ENCODE measurements around the gene CEP72.

Gene CEP72

DNA sequence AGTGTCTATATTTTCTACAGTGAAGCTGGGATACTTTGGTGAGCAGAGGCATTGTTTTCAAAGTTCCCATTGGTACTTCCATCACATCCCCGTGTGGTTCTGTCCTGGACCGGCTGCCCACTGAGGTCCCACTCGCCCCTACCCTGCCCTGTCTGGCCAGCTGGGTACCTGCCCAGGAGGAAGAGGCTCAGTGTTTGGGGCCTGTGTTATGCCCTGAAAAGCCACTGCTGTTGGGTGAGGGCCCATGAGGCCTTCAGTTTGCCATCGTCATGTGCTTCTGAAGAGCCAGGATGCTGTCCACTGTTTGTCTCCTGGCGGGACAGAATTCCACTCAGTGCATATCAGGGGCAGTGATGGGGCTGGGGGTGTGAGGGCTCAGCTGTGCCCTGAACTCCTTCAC is 2.6 kb upstream of the CEP72 start:
- no peak for TF ChIP-seq CTCF (IDR thresholded peaks at IDR 0.05)

DNA sequence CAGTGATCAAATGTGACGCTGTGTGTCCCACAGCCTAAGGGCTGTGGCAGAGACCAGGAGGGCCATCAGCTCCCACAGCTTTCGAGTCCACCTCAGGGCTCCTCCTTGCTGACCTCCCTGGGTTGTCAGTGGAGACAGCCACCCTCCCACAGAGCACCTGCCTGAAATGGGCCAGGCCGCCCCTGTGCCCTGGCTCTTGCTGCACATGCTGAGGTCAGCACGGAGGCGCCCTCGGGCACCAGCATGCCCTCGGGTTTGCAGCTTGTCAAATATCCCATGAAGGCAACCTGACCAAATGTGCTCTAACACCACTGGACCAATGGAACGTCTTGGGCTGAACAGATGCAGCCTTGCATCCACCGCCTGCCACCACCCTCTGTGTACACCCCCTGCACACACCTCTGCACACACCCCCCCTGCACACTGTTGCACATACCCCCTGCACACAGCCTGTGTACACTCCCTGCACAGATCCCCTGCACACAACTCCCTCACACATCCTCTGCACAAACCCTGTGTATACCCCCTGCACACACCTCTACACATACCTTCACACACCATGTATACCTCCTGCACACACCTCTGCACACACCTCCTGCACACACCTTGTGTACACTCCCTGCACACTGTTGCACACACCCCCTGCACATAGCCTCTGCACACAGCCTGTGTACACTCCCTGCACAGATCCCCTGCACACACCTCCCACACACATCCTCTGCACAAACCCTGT is 2.0 kb upstream of the CEP72 start:
- no peak for TF ChIP-seq CTCF (IDR thresholded peaks at IDR 0.05)

DNA sequence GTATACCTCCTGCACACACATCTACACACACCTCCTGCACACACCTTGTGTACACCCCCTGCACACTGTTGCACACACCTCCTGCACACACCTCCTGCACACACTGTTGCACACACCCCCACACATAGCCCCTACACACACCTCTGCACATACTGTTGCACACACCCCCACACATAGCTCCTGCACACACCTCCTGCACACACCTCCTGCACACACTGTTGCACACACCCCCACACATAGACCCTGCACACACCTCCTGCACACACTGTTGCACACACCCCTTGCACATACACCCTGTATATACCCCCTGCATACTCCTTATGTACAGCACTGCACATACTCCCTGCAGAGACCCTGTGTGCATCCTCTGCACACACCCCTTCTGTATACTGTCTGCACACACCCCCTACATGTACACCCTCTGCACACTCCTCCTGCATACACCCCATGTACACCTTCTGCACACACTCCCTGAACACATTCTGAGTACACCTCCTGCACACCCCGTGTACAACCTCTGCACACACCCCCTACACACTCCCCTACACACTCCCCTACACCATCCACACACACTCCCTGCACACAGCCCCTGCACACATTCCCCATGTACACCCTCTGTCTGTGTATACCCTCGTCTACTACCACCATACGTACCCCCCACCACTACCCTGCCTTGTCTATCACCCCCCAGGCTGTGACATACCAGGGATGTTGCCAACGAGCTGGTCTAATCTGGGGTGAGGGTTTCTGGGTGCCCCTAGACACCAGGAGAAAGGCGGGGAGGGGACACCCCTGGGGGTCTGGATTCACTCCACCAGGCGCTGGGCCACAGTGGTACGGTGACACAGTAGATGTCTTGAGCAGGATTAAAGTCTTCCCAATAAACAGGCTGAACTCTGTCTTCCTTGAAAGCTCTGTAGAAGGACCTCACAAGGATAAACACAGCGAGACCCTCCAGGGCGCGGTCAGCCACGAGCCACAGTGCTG is 1.1 kb upstream of the CEP72 start:
- no peak for TF ChIP-seq CTCF (IDR thresholded peaks at IDR 0.05)

DNA sequence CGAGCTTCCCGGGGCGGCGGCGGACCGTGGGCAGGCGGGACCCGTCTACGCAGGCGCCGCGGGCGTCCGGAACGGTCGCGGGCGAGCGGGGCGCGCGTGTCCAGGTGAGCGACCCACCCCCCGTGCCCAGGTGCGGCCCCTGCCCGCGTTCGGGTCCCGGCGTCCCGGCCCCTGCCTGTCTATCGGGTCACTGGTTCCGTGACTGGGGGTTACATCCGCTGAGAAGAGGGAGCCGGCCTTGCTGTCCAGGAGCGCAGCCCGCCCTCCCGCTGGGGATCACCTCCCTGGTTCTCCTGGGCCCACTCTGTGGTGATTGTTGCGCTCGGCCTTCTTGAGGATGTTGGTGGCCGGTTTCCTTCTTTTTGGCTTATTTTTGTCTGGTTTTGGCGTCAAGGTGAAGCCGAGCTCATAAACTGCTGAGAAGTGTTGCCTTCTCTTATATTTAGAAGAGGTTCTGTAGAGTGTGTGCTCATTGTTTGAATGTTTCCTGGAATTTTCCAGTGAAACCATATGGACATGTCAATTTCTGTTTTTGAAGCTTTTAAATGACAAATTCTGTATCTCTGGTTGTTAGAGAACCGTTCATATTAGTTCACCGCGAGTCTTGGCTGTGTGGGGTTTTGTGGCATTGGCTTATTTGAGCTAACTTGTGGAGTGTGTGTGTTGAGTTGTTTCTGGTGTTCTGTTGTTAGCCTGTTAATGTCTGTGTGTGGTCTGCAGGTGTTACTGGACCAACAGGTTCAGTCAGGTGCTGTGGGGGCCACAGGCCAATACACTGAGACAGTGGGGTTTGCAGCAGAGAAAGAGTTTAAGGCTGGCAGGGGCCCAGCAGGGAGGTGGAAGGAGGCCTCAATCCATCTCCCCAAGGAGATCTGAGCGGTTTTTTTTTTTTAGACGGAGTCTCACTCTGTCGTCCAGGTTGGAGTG is 621 bp downstream of the CEP72 start:
- TF ChIP-seq CTCF (IDR thresholded peaks at IDR 0.05), result no peak

DNA sequence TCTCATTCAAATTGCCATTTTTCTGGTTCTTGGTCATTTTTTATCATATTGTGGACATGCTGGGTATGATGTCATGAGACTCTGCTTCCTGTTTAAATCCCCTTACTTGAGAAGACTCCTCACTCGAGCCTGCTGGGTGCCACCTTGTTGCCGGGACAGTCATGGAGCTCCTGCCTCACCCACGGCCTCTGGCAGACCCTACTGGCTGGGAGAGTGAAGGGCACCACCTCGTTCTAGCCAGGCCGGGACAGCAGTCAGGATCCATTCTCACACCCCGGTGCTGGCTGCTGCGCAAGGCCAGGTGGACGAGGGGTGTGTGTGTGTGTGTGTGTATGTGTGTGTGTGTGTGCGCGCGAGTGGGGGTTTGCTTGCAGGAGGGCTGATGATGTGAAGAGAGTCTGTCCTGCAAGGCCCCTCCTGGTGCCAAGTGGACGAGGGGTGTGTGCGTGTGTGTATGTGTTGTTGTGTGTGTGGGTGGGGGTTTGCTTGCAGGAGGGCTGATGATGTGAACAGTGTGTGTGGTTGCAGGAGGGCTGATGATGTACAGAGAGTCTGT is 4.4 kb downstream of the CEP72 start:
- no peak for TF ChIP-seq CTCF (IDR thresholded peaks at IDR 0.05)

GRCh38 chr5:617896-618295 is 5.8 kb downstream of the CEP72 start:
- no peak for TF ChIP-seq CTCF (IDR thresholded peaks at IDR 0.05)

DNA sequence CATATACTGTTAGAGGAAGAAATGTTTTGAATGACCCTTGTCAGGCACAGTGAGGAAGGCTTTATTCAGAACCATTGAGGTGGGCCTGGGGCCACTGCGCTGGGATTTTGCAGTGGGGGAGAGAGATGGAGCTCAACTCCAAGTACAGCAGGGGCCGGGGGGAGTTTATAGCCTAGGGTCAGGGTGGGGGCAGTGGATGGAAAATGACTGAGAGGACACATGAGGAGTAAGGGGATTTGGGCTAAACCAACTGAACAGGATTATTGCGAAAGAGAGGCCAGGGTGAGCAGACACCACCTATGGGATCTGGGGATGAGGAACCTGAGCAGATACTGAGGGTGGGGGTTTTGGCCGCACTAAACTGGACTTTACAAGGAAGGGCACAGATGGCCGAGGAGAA is 6.3 kb downstream of the CEP72 start:
- no peak for TF ChIP-seq CTCF (IDR thresholded peaks at IDR 0.05)
